ENCODE measurements around the gene TMEM132E.

TMEM132E gene

GRCh38 chr17:34665819-34666763 is 86.7 kb downstream of the TMEM132E start:
- no peak for DNase-seq (ENCODE audit: low read depth)

- no peak for DNase-seq (ENCODE audit: low read depth)
Observed at GRCh38 chr17:34667656-34668055, 88.3 kb downstream of the TMEM132E start.

GRCh38 chr17:34668206-34668605 is 88.8 kb downstream of the TMEM132E start:
- DNase-seq (ENCODE audit: low read depth): no peak

- no peak for DNase-seq (ENCODE audit: low read depth)
Observed at GRCh38 chr17:34669511-34669910, 90.1 kb downstream of the TMEM132E start.

- no peak for DNase-seq (ENCODE audit: low read depth)
Observed at GRCh38 chr17:34670618-34671017, 91.2 kb downstream of the TMEM132E start.

GRCh38 chr17:34671191-34671590 is 91.8 kb downstream of the TMEM132E start:
- no peak for DNase-seq (ENCODE audit: low read depth)

GRCh38 chr17:34672176-34672785 is 92.9 kb downstream of the TMEM132E start:
- DNase-seq (ENCODE audit: low read depth): no peak

- DNase-seq (ENCODE audit: low read depth): no peak
Observed at GRCh38 chr17:34673516-34673915, 94.1 kb downstream of the TMEM132E start.

- no peak for DNase-seq (ENCODE audit: low read depth)
Observed at GRCh38 chr17:34673995-34674890, 94.9 kb downstream of the TMEM132E start.

- DNase-seq (ENCODE audit: low read depth): no peak
Observed at GRCh38 chr17:34675143-34675542, 95.8 kb downstream of the TMEM132E start.

- no peak for DNase-seq (ENCODE audit: low read depth)
Observed at GRCh38 chr17:34675605-34676004, 96.2 kb downstream of the TMEM132E start.

- DNase-seq (ENCODE audit: low read depth): no peak
Observed at GRCh38 chr17:34680151-34680550, 100.8 kb downstream of the TMEM132E start.

GRCh38 chr17:34682305-34682704 is 102.9 kb downstream of the TMEM132E start:
- no peak for DNase-seq (ENCODE audit: low read depth)

- no peak for DNase-seq (ENCODE audit: low read depth)
Observed at GRCh38 chr17:34683390-34683789, 104.0 kb downstream of the TMEM132E start.
